Activated CD8-positive, alpha-beta memory T cell treated with anti-CD3 and anti-CD28 coated beads, Interleukin-2, amount 50 U/mL, for 48 hours (primary cell): Measurements from ENCODE around the gene SPATA3.
"Not testable (repeated sequence)": the region's sequence is repeated elsewhere in the genome, so short reads cannot be mapped to it uniquely, and the experiment has no call there.

Source experiments
- DNase-seq: peaks from one replicate; pipeline ENCODE4 v3.0.0-alpha.2; 2020

SPATA3 gene

GRCh38 chr2:230999477-230999876 is 3.6 kb downstream of the SPATA3 start:
- DNase-seq = no peak

- no peak for DNase-seq
Observed at GRCh38 chr2:231000211-231000904, 4.4 kb downstream of the SPATA3 start.

- no peak for DNase-seq
Observed at GRCh38 chr2:231001036-231001435, 5.1 kb downstream of the SPATA3 start.

GRCh38 chr2:231001921-231002320 is 6.0 kb downstream of the SPATA3 start:
- DNase-seq = no peak

GRCh38 chr2:231002641-231003040 is 6.7 kb downstream of the SPATA3 start:
- DNase-seq = no peak

GRCh38 chr2:231003186-231003585 is 7.3 kb downstream of the SPATA3 start:
- no peak for DNase-seq

- DNase-seq = not testable (repeated sequence)
Observed at GRCh38 chr2:231004930-231005329, 9.0 kb downstream of the SPATA3 start.

- no peak for DNase-seq
Observed at GRCh38 chr2:231007286-231008098, 11.6 kb downstream of the SPATA3 start.

- no peak for DNase-seq
Observed at GRCh38 chr2:231008131-231008530, 12.2 kb downstream of the SPATA3 start.

GRCh38 chr2:231009236-231009919 is 13.5 kb downstream of the SPATA3 start:
- no peak for DNase-seq

GRCh38 chr2:231010201-231010730 is 14.3 kb downstream of the SPATA3 start:
- no peak for DNase-seq

- DNase-seq = no peak
Observed at GRCh38 chr2:231011526-231011925, 15.6 kb downstream of the SPATA3 start.

GRCh38 chr2:231012463-231012862 is 16.5 kb downstream of the SPATA3 start:
- no peak for DNase-seq

GRCh38 chr2:231013820-231014219 is 17.9 kb downstream of the SPATA3 start:
- no peak for DNase-seq

- DNase-seq = no peak
Observed at GRCh38 chr2:231015478-231015877, 19.6 kb downstream of the SPATA3 start.

- DNase-seq = no peak
Observed at GRCh38 chr2:231015926-231016325, 20.0 kb downstream of the SPATA3 start.

GRCh38 chr2:231016566-231017230 is 20.8 kb downstream of the SPATA3 start:
- DNase-seq = no peak

- DNase-seq = no peak
Observed at GRCh38 chr2:231017231-231017598, 21.3 kb downstream of the SPATA3 start.

GRCh38 chr2:231018184-231018583 is 22.3 kb downstream of the SPATA3 start:
- no peak for DNase-seq

- DNase-seq = not testable (repeated sequence)
Observed at GRCh38 chr2:231025059-231025458, 29.1 kb downstream of the SPATA3 start.

GRCh38 chr2:231028889-231029288 is 33.0 kb downstream of the SPATA3 start:
- no peak for DNase-seq

GRCh38 chr2:231029563-231029962 is 33.6 kb downstream of the SPATA3 start:
- DNase-seq = no peak

GRCh38 chr2:231030725-231031124 is 34.8 kb downstream of the SPATA3 start:
- DNase-seq = no peak
